Measurements from ENCODE around the gene MBD6.

MBD6 gene

DNA sequence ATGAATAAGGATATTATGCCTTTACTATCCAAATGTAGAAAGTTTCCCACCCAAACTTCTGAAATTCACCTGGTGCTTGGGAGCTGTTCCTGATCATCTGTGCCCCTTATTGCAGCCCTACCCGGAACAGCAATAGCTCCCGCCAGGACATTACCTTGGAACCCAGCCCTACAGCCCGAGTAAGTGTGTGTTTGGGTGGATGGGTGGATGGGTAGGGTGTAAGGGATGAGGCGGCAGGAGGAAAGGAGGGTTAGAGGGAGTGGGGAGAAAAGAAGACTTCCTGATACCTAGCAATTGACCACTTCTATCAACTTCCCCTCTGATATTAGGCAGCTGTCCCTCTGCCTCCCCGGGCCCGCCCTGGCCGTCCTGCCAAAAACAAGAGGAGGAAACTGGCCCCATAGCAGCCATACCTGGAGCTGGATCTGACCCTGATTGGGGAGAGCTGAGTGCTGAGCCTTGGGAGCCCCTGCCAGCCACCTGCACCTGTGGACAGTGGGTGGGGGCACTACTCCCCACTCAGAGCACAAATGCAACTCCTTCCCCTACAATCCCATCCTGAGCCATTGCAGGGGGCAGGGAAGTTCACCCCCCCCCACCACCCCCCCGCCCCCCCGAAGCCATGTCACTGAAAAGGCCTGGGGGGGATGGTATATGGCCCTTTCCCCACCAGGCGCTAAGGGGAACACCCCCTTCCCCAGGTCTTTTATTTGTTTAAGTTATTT is 6.4 kb downstream of the MBD6 start:
- DNase-seq: no peak

DNA sequence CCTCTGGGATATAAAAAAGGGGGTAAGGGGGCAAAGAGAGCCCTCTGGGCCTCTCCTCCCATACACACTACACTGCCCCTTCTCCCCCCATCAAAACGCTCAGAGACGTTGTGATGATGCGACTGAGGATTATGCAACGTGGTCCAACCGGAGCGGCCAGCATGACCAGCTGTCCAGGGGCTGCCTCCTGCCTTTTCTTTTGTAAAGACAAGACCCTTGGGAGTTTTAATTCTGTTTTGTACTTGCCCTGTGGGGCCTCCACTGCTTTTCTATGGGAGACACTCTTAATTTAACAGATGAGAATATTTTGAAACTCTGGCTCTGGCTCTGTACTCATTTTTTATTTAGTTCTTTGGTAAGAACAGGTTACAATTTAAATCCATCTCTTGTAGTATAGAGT is 7.2 kb downstream of the MBD6 start:
- no peak for DNase-seq

DNA sequence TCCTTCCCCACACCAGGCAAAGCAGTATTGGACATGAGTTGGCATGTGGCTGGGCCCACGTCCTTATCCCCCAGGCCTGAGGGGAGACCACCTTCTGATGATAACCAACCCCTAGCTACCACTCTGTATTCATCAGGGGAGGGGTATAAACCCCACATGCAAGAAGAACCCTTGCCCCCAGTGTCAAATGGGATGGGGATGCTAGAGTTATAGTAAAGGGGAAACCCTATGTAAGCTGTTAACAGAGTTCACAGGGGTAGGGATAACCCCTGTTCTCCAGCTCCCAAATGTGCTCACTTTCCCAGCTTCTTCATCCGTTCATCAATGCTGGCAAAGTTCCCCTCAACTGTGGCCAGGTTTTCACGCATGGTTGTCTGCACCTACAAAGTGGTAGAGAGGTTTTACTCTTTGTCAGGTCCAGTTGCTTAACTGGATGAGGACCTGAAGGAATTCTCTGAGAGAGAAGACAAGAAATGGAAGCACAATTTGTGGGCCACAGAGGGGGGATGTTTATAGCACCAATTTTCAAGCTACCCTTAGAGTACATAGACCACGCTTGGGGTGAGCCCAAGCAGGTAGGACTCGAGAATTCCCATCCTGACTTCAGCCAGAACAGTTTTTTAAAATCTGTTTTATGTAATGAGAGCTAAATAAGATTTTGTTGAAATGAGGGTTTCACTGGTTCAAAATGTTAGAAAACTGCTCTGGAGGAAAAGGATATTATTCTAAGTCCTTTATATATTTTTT is 7.9 kb downstream of the MBD6 start:
- no peak for DNase-seq

DNA sequence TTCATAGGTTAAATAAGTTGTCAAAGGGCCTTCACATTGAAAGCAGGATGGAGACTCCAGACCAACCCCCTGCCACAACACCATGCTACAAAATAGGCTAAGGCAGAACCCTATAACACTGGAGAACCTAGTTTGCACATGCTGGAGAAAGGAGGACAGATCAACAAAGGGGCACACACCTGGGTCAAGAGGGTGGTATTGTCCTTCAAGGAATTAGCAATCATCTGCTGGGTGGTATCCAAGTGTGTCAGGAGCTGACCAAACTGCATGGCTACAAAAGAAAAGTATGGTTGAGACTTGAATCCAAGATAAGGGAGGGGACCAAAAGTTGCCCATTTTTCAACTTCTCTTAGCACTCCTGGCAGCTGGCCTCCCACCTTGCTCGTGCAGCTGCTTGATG is 9.2 kb downstream of the MBD6 start:
- DNase-seq: no peak

DNA sequence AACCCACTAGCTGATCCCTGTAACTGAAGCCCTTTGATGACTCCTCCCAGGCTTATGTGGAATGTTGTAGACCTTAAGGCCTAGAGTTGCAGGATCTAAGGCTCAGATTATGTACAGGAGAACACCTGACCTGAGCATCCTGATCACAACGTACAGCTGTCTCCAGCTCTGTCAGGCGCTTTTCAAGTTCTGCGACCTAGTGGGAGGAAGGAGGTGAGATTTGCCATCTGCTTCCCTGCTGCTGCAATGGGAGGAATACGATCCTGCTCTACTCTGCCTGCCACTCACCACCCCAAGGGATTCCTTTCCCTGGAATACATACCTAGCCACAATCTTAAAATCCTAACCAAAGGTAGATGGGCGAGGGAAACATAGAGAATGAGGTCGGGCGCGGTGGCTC is 10.5 kb downstream of the MBD6 start:
- no peak for DNase-seq

DNA sequence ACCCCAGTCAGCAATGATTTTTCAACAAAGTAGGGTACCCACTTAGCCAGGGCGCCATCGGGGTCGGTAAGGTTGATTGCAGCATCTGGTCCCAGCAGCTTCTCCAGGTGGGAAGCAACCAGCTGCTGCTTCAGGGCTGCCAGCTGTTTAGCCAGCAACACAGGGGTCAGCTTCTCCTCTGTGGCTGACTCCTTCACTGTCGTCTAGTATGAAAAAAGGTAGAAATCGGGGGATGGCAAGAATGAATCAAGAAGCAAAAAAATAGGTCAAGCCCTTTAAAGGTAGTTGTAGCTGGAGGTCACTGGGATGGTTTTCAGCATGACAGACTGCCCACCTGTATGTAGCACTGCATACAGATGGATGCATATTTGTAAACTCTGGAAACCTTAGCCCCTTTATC is 11.6 kb downstream of the MBD6 start:
- no peak for DNase-seq

DNA sequence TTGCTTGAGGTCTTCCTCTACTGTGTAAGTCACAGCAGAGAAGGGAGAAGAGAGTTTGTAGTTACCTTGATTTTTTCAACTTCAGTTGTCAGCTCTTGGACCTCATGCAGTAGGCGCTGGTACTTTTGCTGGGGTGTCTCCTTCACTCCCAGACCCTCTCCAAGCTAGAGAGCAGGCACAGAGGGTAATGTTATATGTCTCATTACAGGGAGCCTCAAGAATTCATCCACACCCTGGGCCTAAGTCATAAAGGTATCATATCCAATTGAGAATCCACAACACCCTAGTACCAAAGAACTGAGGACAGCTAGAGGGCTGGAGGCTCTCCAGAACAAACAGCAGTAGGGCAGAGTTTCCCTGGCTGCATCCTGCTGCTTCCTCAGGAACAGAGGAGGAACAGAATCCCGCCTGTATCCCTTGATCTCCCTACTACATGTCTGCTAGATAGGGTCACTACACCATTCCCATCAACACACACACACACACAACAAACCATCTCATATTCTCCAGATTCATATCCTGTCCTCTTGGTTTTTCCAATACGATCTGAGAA is 12.4 kb downstream of the MBD6 start:
- DNase-seq: no peak

DNA sequence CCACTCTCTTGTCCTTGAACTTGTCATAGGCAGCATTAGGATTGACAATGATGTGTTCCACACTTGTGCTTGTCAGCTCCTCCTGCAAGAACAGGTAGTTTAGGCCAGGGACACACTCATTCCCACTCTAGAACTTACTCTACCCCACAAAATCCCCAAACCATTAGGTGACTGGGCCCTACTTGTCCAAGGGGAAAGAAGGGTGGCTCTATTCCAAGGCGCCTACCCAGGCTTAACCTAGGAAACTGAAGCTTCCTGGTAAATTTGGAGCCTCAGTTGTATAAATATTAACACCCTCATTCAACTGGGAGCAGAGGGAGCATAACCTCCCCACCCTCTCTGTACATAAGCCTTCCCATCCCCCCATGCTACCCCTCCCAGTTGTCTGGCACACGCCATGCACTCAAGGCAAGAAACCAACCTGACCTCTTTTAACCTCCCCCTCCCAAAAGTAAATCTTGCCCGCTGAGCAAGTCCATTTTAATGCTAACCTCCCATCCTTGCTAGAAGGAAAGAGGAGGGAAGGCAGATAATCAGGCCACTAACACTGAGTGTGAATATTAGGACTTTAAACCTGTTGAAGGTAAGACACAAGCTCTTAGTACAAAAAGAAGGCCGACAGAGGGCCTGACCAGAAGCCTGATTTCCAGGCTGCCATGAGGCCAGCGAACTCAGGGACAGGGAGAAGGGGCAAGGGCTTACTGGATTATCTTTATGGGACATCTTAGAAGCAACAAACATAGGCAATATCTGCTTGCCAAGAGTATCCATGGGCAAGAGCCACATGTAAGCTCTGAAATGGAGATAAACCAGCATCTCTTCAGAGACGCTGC is 13.4 kb downstream of the MBD6 start:
- DNase-seq: no peak

DNA sequence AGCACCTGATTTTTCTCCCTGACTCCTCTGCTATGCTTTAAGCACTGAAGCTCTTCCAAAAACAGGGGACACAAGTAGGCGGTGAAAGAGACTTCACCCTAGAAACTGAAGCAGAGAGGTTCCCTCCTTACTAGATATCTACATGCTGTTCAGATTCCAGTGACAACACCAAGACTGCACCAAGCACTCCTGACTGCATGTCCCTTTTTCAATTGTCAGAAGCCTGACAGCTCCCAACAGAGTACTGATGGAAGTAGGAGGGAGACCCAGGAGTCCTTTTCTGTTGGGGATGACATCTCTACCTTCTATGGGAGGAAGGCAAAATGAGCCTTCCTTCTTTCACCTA is 13.9 kb downstream of the MBD6 start:
- DNase-seq: no peak

DNA sequence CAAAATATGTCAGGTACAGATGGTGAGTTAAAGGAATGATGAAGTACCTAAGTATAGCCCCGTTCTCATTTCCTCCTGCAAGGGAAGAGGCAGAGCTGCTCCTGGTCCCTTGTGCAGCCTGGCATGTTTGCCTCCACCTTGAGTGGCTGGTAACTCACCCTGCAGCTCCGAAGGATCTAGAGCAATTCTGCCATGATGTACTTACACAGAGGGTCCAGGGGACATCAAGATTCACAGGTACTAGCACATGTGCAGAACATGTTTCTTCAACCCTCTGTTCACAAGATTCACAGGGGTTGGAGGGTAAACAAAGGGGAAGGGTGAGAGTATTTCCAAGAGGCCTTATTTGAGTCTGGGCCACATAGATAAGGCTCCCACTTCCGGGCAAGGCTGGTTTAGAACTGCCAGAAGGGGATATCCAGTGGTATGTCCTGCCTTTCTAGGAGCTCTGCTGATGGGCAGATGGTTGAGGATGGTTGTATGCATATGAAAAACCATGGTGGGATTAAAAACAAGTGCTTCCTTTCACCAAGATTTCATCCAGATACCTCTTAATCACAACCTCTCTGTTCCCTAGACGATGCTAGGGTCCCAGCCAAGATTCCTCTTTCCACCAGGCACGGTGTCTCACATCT is 16.6 kb downstream of the MBD6 start:
- DNase-seq: no peak

DNA sequence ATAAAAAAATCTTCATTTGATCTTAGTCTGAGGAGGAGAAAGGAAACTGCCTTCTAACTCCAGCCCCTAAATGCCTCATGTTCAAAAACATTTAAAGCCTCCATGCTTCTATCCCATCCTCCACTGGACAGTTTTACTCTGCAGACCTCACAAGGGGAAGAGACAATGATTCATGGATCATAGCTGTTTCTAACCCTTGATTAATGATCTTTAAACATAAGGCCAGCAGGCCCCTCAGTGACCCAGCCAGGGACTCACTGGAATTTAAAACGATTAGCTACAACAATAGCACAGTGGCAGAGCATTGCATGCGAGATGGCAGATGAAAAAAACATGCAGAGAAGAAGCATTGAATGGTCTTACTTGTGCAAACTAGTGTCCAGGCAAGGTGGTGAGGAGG is 18.4 kb downstream of the MBD6 start:
- DNase-seq: no peak

DNA sequence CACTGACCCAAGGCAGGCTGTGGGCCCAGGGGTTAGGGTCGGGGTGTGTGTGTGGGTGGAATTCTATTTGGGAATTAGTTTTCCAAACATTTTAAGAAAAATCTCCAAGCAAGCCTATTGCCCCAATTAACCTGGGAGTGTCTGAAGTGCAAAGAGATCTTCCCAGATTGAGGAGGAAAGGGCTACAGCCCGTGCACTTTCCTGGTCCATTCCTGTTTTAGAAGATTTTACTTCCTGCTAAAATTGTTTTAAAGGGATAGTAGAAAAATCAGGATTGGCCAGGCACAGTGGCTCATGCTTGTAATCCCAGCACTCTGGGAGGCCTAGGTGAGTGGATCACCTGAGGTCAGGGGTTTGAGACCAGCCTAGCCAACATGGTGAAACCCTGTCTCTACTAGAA is 19.1 kb downstream of the MBD6 start:
- DNase-seq: no peak

DNA sequence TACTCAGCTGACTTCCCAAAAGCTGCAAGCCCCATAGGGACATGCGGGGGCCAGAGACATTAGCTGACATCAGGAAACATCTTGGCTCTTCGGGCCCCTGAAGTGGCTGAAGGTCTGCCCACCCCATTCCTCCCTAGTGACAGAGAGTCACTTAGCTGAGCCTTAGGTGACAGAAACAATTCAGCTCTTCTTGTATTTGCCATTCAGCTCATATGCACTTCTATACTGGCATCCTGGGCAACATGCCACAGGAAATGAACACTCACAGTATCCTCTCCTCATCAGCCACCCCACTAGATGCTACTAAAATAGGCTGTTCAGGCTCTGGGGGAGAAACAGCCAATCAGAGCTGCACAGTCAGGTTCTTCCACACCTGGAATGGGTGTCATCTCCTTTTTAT is 21.0 kb downstream of the MBD6 start:
- DNase-seq: peak; percentile 21

DNA sequence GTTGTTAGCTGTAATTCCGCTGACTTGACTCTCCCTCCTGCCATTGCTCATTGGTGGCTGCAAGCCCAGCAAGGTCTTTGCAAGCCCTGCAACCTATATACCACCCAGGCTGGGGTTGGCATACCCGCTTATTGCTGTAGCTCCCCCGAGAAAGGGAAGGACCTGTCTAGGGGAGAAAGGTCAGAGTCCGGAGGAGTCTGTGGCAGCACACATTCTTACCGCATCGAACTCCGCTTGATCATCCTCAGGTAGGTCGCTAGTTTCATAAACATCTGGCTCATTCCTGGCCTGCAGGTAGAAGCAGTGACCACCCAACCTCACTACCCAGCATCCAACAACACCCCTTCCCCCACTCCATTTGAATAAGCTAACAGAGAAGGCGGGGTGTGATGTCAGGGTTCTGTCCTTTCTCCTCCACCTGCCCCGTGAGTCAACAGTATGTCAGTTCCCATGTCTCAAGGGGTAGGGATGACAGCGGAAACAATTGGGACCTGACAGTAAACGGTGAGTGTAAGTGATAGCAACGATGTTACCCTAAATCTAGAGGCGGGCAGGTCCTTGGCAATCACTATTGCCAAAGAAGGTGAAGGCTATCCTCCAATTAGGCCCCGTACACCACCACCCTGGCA is 23.3 kb downstream of the MBD6 start:
- no peak for DNase-seq

DNA sequence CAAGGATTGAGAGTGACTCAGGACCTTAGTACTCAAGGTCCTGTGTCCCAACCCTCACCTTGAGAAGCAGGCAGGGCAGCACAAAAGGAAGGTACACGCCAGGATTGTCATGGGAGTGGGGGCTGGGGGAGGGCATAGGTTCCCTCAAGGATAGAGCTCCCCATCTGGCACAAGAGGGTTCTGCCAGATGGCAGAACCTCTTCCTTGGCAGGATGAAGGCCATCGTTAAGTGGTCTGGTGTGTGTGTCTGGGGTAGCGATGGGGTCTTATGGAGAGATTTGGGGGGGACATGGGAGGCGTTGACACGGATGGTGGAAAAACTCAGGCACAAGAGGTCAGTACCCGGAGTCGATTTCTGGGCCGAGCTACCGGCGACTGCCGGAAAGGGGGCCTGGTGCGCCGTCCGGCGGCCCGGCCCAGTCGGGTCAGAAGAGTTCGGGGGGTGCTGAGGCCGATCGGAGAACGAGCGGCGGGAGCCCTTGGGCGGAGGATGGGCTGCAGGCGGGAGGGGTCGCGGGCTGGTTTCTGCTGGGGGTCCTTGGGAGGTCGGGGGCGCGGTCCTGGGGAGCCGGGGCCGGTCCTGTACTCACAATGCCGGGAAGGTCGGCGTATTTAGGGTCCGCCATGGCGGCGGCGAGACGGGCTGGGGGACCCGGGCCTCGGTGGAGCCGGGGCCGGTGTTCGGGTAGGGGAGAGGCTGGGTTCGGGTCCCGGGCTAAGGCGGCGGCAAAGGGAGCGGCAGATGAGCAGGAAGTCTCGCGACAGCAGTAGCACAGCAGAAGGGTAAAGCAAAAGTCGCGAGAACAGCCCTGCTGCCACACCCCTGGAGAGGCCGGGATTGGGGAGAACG is 24.0 kb downstream of the MBD6 start, which contains the start of gene DCTN2:
Gene DCTN2 (minus strand): TSS at position 755 of the 850 bp plus-strand sequence. CDS start 129 bp downstream, at position 626.
- DNase-seq: peak; percentile 98

DNA sequence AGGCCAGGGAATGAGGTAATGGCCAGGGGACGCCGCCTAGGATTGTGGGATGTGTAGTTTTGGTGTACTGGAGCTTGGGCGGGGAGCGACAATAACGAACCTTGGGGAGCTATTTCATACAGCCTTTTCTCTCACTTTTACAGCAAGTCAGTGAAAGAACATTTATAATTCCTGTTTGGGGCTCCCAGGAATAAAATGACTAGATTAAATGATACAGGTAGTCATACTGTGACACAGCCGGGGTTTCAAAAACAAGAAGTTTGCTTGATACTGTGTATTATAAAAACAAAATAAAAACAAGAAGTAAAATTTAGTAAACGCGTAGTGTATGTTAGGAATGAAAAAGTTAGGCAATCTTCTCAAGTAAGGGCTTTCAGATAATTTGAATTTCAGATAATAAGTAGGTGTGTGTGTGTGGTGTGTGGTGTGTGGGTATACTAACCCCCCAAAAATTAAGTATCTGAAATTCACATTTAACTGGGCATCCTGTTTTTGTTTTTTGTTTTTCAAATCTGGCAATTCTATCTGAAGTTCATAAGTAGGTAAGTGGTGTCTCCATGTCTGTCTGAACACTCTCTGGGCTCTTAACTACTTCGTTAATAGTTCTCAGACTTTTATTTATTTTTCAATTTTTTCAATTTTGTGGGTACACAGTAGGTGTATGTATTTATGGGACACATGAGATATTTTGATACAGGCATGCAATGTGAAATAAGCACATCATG is 24.8 kb downstream of the MBD6 start:
- DNase-seq: no peak

DNA sequence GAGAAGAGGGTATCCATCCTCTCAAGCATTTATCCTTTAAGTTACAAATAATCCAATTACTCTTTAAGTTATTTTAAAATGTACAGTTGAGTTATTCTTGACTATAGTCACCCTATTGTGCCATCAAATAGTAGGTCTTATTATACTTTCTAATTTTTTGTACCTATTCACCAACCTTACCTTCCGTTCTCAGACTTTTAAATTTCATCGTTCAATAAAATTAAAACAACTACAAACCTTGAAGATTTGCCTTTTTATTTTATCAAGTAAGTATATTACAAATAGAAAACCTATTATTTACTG is 25.3 kb downstream of the MBD6 start:
- DNase-seq: no peak

DNA sequence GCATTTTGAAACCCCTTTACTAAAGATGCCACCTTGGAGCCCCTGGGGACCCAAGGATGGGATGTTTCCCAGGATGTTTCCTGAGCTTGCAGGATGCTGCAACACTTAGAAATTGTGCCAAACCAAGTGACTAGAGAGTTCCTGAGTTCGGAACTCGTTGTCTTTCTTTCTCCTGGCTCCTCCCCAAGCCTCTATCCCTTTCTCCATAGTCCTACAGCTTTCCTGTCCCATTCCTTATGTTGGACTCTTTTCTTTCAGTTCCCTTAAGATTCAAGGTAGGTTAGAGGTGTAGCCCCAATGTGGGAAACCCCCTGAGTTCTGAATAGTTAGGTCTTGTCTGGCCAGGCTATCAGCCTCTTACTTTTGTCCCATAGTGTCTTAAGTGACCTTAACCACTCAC is 25.9 kb downstream of the MBD6 start:
- no peak for DNase-seq

DNA sequence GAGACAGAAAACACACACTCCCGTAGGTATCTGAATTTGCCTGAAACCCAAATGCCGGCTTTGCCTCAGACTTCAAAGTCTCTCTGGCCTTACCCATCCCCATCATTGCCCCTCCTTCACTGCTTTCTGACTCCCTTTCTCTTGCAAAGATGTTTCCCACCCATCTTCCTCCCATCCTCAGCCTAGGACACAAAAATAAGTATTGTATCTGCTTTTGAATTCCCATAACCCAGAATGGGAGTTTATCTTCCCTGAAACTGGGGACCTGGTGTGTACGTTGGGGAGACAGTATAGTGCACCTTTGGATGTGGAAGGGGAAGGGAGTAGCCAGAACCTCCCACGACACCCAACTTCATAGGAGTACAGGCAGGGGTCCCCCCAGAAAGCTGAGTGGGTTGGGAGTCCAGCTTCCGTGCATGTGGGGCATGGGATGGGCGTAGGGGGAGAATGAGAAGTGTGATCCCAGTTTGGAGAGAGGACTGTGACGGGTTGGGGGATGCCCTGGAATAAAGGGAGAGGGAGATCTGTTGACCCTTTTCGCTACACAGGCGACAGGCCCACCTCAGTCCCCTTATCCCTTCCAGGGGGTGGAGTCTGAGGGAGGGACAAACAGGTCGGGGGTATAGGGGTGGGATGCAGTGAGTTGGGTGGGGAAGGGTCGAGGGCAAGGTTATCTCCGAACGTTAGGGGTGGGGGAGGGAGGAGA is 26.7 kb downstream of the MBD6 start:
- no peak for DNase-seq
